H9 (cell line): ENCODE measurements around the gene PXDN. TPM values are rescaled to one million over a fixed set of nuclear protein-coding genes. Genes with fewer than 3 reads are reported as not detected.

Experiments
- DNase-seq: peaks from one replicate; pipeline ENCODE4 v3.0.0-alpha.2; 2017
- H2AFZ ChIP-seq: one replicate; pipeline ENCODE4 v1.6.1; 2013; ENCODE audit warnings: mild to moderate bottlenecking, low read length, control low read depth, moderate library complexity
- H2AK5ac ChIP-seq: 2 replicates; pipeline ENCODE4 v1.6.1; 2013; ENCODE audit warnings: low read length, control low read depth, mixed read lengths; ENCODE audit not compliant: insufficient read length
- H2BK120ac ChIP-seq: one replicate; pipeline ENCODE4 v1.6.1; 2013; ENCODE audit warnings: low read depth, mild to moderate bottlenecking, low read length, control low read depth, inconsistent platforms; ENCODE audit not compliant: poor library complexity, severe bottlenecking
- H2BK12ac ChIP-seq: 2 replicates; pipeline ENCODE4 v1.6.1; 2013; ENCODE audit warnings: low read length, control low read depth, mixed read lengths, low read depth; ENCODE audit not compliant: insufficient read length
- H2BK15ac ChIP-seq: 2 replicates; pipeline ENCODE4 v1.6.1; 2013; ENCODE audit warnings: low read depth, low read length, control low read depth
- H2BK20ac ChIP-seq: one replicate; pipeline ENCODE4 v1.6.1; 2013; ENCODE audit warnings: low read depth, mild to moderate bottlenecking, low read length, control low read depth, inconsistent platforms; ENCODE audit not compliant: poor library complexity, severe bottlenecking
- H2BK5ac ChIP-seq: 2 replicates; pipeline ENCODE4 v1.6.1; 2013; ENCODE audit warnings: low read length, control low read depth, mixed read lengths; ENCODE audit not compliant: insufficient read length
- H3K14ac ChIP-seq: 2 replicates; pipeline ENCODE4 v1.6.1; 2013; ENCODE audit warnings: low read length, control low read depth; ENCODE audit not compliant: insufficient read depth
- H3K18ac ChIP-seq: 2 replicates; pipeline ENCODE4 v1.6.1; 2013; ENCODE audit warnings: low read depth, mild to moderate bottlenecking, mixed read lengths, low read length, control low read depth; ENCODE audit not compliant: insufficient read length
- H3K23ac ChIP-seq: 2 replicates; pipeline ENCODE4 v1.6.1; 2013; ENCODE audit warnings: low read length, control low read depth, mixed read lengths, low read depth; ENCODE audit not compliant: insufficient read length
- H3K23me2 ChIP-seq: 2 replicates; pipeline ENCODE4 v1.6.1; 2013; ENCODE audit warnings: low read depth, mild to moderate bottlenecking, mixed read lengths, low read length, control low read depth; ENCODE audit not compliant: insufficient read length, poor library complexity, severe bottlenecking
- H3K27ac ChIP-seq: 2 replicates; pipeline ENCODE4 v1.5.1; 2013; ENCODE audit warnings: low read length, control low read depth, mixed read lengths, low read depth; ENCODE audit not compliant: insufficient read length
- H3K27me3 ChIP-seq: 2 replicates; pipeline ENCODE4 v1.6.1; 2013; ENCODE audit warnings: low read length, control low read depth, inconsistent platforms; ENCODE audit not compliant: insufficient read depth
- H3K4ac ChIP-seq: 2 replicates; pipeline ENCODE4 v1.6.1; 2013; ENCODE audit warnings: low read depth, mild to moderate bottlenecking, control low read depth, inconsistent platforms, low read length, moderate library complexity
- H3K4me1 ChIP-seq: 2 replicates; pipeline ENCODE4 v1.6.1; 2013; ENCODE audit warnings: low read length, control low read depth, inconsistent platforms; ENCODE audit not compliant: insufficient read depth
- H3K4me2 ChIP-seq: 2 replicates; pipeline ENCODE4 v1.6.1; 2013; ENCODE audit warnings: low read length, control low read depth, mixed read lengths; ENCODE audit not compliant: insufficient read length, insufficient read depth
- H3K56ac ChIP-seq: 2 replicates; pipeline ENCODE4 v1.6.1; 2013; ENCODE audit warnings: low read depth, mild to moderate bottlenecking, mixed read lengths, low read length, control low read depth; ENCODE audit not compliant: insufficient read length
- H3K79me1 ChIP-seq: 2 replicates; pipeline ENCODE4 v1.6.1; 2013; ENCODE audit warnings: low read depth, mild to moderate bottlenecking, moderate library complexity, low read length, control low read depth, inconsistent platforms; ENCODE audit not compliant: insufficient read depth, poor library complexity, severe bottlenecking
- H3K79me2 ChIP-seq: 2 replicates; pipeline ENCODE4 v1.6.1; 2013; ENCODE audit warnings: low read length, control low read depth, inconsistent platforms; ENCODE audit not compliant: insufficient read depth
- H3K9ac ChIP-seq: 2 replicates; pipeline ENCODE4 v1.6.1; 2013; ENCODE audit warnings: low read length, control low read depth, mixed read lengths; ENCODE audit not compliant: insufficient read length; ENCODE audit errors: extremely low read depth
- H3K9me3 ChIP-seq: one replicate; pipeline ENCODE4 v1.6.1; 2013; ENCODE audit warnings: low read depth, low read length, inconsistent platforms; ENCODE audit not compliant: control insufficient read depth
- H3T11ph ChIP-seq: one replicate; pipeline ENCODE4 v1.6.1; 2013; ENCODE audit warnings: mild to moderate bottlenecking, low read length, control low read depth, inconsistent platforms
- H4K20me1 ChIP-seq: one replicate; pipeline ENCODE4 v1.6.1; 2013; ENCODE audit not compliant: control insufficient read depth, insufficient read length, insufficient read depth
- H4K5ac ChIP-seq: 2 replicates; pipeline ENCODE4 v1.6.1; 2013; ENCODE audit warnings: low read depth, mild to moderate bottlenecking, mixed read lengths, low read length, control low read depth; ENCODE audit not compliant: insufficient read length
- H4K8ac ChIP-seq: replicated peaks from 2 replicates; pipeline ENCODE4 v1.6.1; 2013; ENCODE audit warnings: low read length, control low read depth, mixed read lengths, low read depth; ENCODE audit not compliant: insufficient read length
- H4K91ac ChIP-seq: 2 replicates; pipeline ENCODE4 v1.6.1; 2013; ENCODE audit warnings: low read depth, mild to moderate bottlenecking, moderate library complexity, mixed read lengths, low read length, control low read depth; ENCODE audit not compliant: insufficient read length
- H3K27ac Mint-ChIP-seq, 3 experiments: 2 replicates in 2 of 3; 3 replicates in 1 of 3; pipeline ENCODE4 v1.8.0; 2020 to 2021; ENCODE audit warnings: mixed read lengths in 3 of 3, mild to moderate bottlenecking in 1 of 3, moderate library complexity in 1 of 3
- H3K27me3 Mint-ChIP-seq: 2 replicates; pipeline ENCODE4 v1.8.0; 2021; ENCODE audit warnings: low read depth, mild to moderate bottlenecking, moderate library complexity, mixed read lengths
- H3K36me3 Mint-ChIP-seq, 3 experiments: 2 replicates in 2 of 3; 3 replicates in 1 of 3; pipeline ENCODE4 v1.8.0; 2020 to 2021; ENCODE audit warnings: low read depth in 3 of 3, mixed read lengths in 3 of 3; ENCODE audit not compliant: insufficient read depth in 1 of 3
- H3K4me1 Mint-ChIP-seq, 2 experiments: 2 replicates each; pipeline ENCODE4 v1.8.0; 2020; ENCODE audit warnings: mixed read lengths in 2 of 2
- H3K4me3 Mint-ChIP-seq, 2 experiments: 2 replicates in 1 of 2; 3 replicates in 1 of 2; pipeline ENCODE4 v1.8.0; 2020 to 2021; ENCODE audit warnings: mild to moderate bottlenecking in 2 of 2, mixed read lengths in 2 of 2, moderate library complexity in 1 of 2
- H3K9me3 Mint-ChIP-seq, 2 experiments: 2 replicates in 1 of 2; 3 replicates in 1 of 2; pipeline ENCODE4 v1.8.0; 2020; ENCODE audit warnings: mild to moderate bottlenecking in 2 of 2, mixed read lengths in 2 of 2, moderate library complexity in 1 of 2
- CTCF ChIP-seq: fragments of 200-600 bp; sonication (generic); conservative IDR thresholded peaks from 3 replicates; pipeline ENCODE4 v1.8.0; 2021; ENCODE audit warnings: antibody characterized with exemption, mild to moderate bottlenecking
- WGBS: extraction: QIAGEN DNeasy Blood & Tissue Kit; methylation state at CpG from one replicate; pipeline ENCODE4 v1.1.7; 2013; ENCODE audit warnings: missing lambda C conversion rate, low lambda C conversion rate, mixed read lengths; ENCODE audit not compliant: insufficient read length; ENCODE audit errors: extremely low coverage; 5-methylcytosine and 5-hydroxymethylcytosine counted together
- total RNA-seq: library from RNA; stranded (reverse); gene quantifications from 2 replicates; pipeline ENCODE4 v1.2.1, GENCODE V29; 2021

The PXDN gene
- total RNA-seq, 1 experiment from 2014 or later, result 146 TPM

GRCh38 chr2:1731963-1732768 is 12.1 kb downstream of the PXDN start:
- Histone ChIP-seq H3K23ac (no peak overlapping the region), H3K56ac (no peak overlapping the region), H3K79me1 (no peaks in the 10 kb centered on the region), H3K9me3 (no peaks in the 10 kb centered on the region), H3K4ac (no peak overlapping the region), H4K8ac (no peak overlapping the region), H3K23me2 (no peaks in the 10 kb centered on the region), H3K27me3 (no peaks in the 10 kb centered on the region), H4K5ac (no peak overlapping the region), H3K4me2 (no peak overlapping the region), H3K79me2 (peaks cover 25% of the 10 kb centered on the region; the same call in 1 of the 2 replicates), H4K91ac (no peak overlapping the region), H2AFZ (no peak overlapping the region), H2BK12ac (no peak overlapping the region), H2BK15ac (no peak overlapping the region), H3K18ac (no peak overlapping the region), H2AK5ac (no peak overlapping the region), H3K4me1 (peaks cover 7% of the 10 kb centered on the region; the same call in 1 of the 2 replicates), H2BK120ac (no peak overlapping the region), H3K9ac (no peak overlapping the region), H3K14ac (no peak overlapping the region), H3T11ph (no peak overlapping the region), H2BK20ac (no peak overlapping the region), H2BK5ac (no peak overlapping the region), H4K20me1 (no peaks in the 10 kb centered on the region), H3K27ac (no peak overlapping the region)
- no peak for TF ChIP-seq CTCF
- Mint-ChIP-seq H3K4me3 (peak overlapping the region in 1 of 2 experiments; percentile 26; a peak in 1 of 5 replicates), H3K27me3 (no peaks in the 10 kb centered on the region), H3K27ac (no peak overlapping the region; a peak in 1 of 7 replicates), H3K9me3 (peaks cover 18 to 26% of the 10 kb centered on the region in 2 experiments), H3K36me3 (peaks cover 24 to 34% (median 29%) of the 10 kb centered on the region in 3 experiments), H3K4me1 (peaks cover 54 to 55% of the 10 kb centered on the region in 2 experiments)
- WGBS, result no CpG with 5 or more reads among the region's 10 CpGs
- peak; percentile 31 for DNase-seq
